CD4-positive, alpha-beta memory T cell (primary cell): ENCODE data around the gene GPC6. TPM values are rescaled to one million over a fixed set of nuclear protein-coding genes. Genes with fewer than 3 reads are reported as not detected.

Experiments
- CTCF ChIA-PET: fragments of 350-600 bp; sonication (Branson Sonifier 250); formaldehyde crosslinking; loops from one replicate; lab custom pipeline; 2021; ENCODE audit warnings: inconsistent platforms; ENCODE audit not compliant: partially characterized antibody; lab: Charles Lee
- POLR2A ChIA-PET: fragments of 350-600 bp; sonication (Branson Sonifier 250); formaldehyde crosslinking; loops from one replicate; lab custom pipeline; 2021; ENCODE audit not compliant: partially characterized antibody; lab: Charles Lee
- DNase-seq, 5 donors: peaks; one replicate each; pipeline versions ENCODE4 v3.0.0 to v3.0.0-alpha.2; 2020 to 2022; ENCODE audit warnings: mixed read lengths in 1 of 5
- H3K27ac ChIP-seq: one replicate; pipeline ENCODE4 v1.7.0; 2013; ENCODE audit warnings: low read depth, low read length
- H3K27me3 ChIP-seq: 2 replicates; pipeline ENCODE4 v1.7.0; 2013; ENCODE audit warnings: mild to moderate bottlenecking, low read length, moderate library complexity; ENCODE audit not compliant: insufficient read depth
- H3K36me3 ChIP-seq: 2 replicates; pipeline ENCODE4 v1.7.0; 2013; ENCODE audit warnings: mild to moderate bottlenecking, low read length, moderate library complexity; ENCODE audit not compliant: insufficient read depth
- H3K4me1 ChIP-seq: 2 replicates; pipeline ENCODE4 v1.7.0; 2013; ENCODE audit warnings: mild to moderate bottlenecking, low read length, moderate library complexity; ENCODE audit not compliant: insufficient read depth
- H3K4me3 ChIP-seq, 2 donors: one replicate each; pipeline ENCODE4 v1.7.0; 2013; ENCODE audit warnings: low read length in 2 of 2, mild to moderate bottlenecking in 1 of 2
- H3K9me3 ChIP-seq, 2 donors: one replicate each; pipeline ENCODE4 v1.7.0; 2013; ENCODE audit warnings: low read length in 2 of 2, control low read depth in 1 of 2; ENCODE audit not compliant: control insufficient read depth in 1 of 2
- H3K27ac Mint-ChIP-seq, 7 donors: one replicate each; pipeline ENCODE4 v1.8.0; 2020 to 2021; ENCODE audit warnings: mixed read lengths in 7 of 7, mild to moderate bottlenecking in 6 of 7, inconsistent platforms in 3 of 7, moderate library complexity in 3 of 7
- H3K27me3 Mint-ChIP-seq, 2 donors: one replicate each; pipeline ENCODE4 v1.8.0; 2020 to 2021; ENCODE audit warnings: mixed read lengths in 2 of 2
- H3K36me3 Mint-ChIP-seq, 2 donors: one replicate each; pipeline ENCODE4 v1.8.0; 2020 to 2021; ENCODE audit warnings: mixed read lengths in 2 of 2, inconsistent platforms in 1 of 2, mild to moderate bottlenecking in 1 of 2
- H3K4me1 Mint-ChIP-seq, 4 donors: one replicate each; pipeline ENCODE4 v1.8.0; 2020 to 2021; ENCODE audit warnings: mixed read lengths in 4 of 4, mild to moderate bottlenecking in 1 of 4
- H3K4me3 Mint-ChIP-seq, 8 donors: one replicate each; pipeline ENCODE4 v1.8.0; 2020 to 2021; ENCODE audit warnings: mixed read lengths in 8 of 8, mild to moderate bottlenecking in 7 of 8, moderate library complexity in 6 of 8, inconsistent platforms in 3 of 8
- H3K9me3 Mint-ChIP-seq, 8 donors: one replicate each; pipeline ENCODE4 v1.8.0; 2020 to 2021; ENCODE audit warnings: mixed read lengths in 8 of 8, mild to moderate bottlenecking in 5 of 8, inconsistent platforms in 3 of 8, moderate library complexity in 1 of 8
- intact Hi-C: fragments of 100-400 bp; cut with micrococcal nuclease; formaldehyde crosslinking; loops from one replicate; pipeline ENCODE4 v1.15.1; 2023
- polyA plus RNA-seq, 2 donors: library from polyadenylated mRNA; unstranded; fragments of 300-500 nt; fragmentation: Illumina TruSeq; gene quantifications; one replicate each; pipeline ENCODE4 v1.2.3, GENCODE V29; 2021
- total RNA-seq, 2 experiments: library from RNA; stranded (reverse); gene quantifications; one replicate each; pipeline ENCODE4 v1.2.3, GENCODE V29; 2021

GPC6 gene
- total and polyA plus RNA-seq, 4 experiments from 2014 or later, result not detected

DNA sequence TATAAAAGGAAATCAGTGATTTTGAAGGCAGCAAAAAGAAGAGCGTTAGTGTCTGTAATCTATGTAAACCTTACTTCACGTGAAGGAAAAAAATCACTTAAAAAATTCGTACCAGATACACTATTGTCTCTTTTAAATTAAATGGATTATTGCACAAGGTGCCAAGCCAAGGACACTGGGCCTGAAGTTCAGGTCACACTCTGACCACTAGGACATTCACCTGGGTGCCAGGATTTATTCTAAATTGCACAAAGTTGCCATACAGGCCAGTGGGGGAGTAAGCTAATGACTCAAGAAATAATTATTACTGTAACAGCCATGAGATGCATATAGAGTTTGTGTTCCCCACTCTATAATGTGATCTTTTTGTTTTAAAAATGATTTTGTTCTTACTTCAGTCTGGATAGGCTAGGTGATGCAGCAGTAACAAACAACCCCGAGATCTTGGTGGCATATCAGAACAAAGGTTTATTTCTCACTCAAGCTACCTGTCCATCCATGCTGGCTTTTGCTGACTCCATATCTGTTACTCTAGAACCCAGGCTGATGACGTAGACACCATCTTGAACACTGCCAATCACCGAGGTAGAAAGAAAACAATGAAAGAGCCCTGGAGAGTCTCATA lies 1000.8 kb downstream of the GPC6 start:
- H3K4me1 Mint-ChIP-seq, result no peaks in the 10 kb centered on the region
- H3K27ac ChIP-seq, result no peak overlapping the region
- intact Hi-C loops, result no loop called here
- no peak for DNase-seq
- no peaks in the 10 kb centered on the region for H3K36me3 ChIP-seq
- H3K4me1 ChIP-seq, result no peaks in the 10 kb centered on the region
- H3K9me3 Mint-ChIP-seq, result no peaks in the 10 kb centered on the region
- no peaks in the 10 kb centered on the region for H3K36me3 Mint-ChIP-seq
- H3K4me3 ChIP-seq, result no peak overlapping the region
- CTCF ChIA-PET, result no interaction called here
- no peaks in the 10 kb centered on the region for H3K9me3 ChIP-seq
- POLR2A ChIA-PET, result no interaction called here
- peaks cover 1 to 5% of the 10 kb centered on the region in 2 donors for H3K27me3 Mint-ChIP-seq
- no peaks in the 10 kb centered on the region for H3K27me3 ChIP-seq
- no peak overlapping the region for H3K27ac Mint-ChIP-seq
- H3K4me3 Mint-ChIP-seq, result no peak overlapping the region

DNA sequence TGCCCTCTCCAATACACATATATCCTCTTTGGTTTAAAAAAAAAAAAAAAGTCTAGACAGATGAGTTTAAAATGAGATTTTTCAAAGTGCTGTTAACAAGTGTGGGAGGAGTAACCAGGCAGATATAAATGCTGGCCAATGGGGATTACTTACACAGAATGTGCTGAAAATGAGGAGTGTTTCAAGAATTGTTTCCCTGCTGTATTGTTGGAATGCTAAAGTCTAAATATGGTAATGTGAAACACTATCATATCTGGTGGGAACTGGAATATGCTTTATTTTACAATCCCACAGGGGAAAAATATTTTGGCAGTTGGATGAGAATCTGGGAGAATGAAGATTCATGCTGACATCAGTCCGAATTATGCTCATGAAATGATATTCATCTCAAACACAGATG lies 1002.2 kb downstream of the GPC6 start:
- intact Hi-C loops, result no loop called here
- ChIA-PET CTCF (no interaction called here), POLR2A (no interaction called here)
- Histone ChIP-seq H3K27ac (no peak overlapping the region), H3K27me3 (no peaks in the 10 kb centered on the region), H3K4me3 (no peak overlapping the region), H3K9me3 (no peaks in the 10 kb centered on the region), H3K36me3 (no peaks in the 10 kb centered on the region), H3K4me1 (no peaks in the 10 kb centered on the region)
- H3K9me3 Mint-ChIP-seq, result no peaks in the 10 kb centered on the region
- H3K4me1 Mint-ChIP-seq, result no peaks in the 10 kb centered on the region
- H3K27me3 Mint-ChIP-seq, result peaks cover 0 to 1% of the 10 kb centered on the region in 2 donors
- H3K36me3 Mint-ChIP-seq, result no peaks in the 10 kb centered on the region
- no peak overlapping the region for H3K27ac Mint-ChIP-seq
- DNase-seq, result no peak
- H3K4me3 Mint-ChIP-seq, result no peak overlapping the region

DNA sequence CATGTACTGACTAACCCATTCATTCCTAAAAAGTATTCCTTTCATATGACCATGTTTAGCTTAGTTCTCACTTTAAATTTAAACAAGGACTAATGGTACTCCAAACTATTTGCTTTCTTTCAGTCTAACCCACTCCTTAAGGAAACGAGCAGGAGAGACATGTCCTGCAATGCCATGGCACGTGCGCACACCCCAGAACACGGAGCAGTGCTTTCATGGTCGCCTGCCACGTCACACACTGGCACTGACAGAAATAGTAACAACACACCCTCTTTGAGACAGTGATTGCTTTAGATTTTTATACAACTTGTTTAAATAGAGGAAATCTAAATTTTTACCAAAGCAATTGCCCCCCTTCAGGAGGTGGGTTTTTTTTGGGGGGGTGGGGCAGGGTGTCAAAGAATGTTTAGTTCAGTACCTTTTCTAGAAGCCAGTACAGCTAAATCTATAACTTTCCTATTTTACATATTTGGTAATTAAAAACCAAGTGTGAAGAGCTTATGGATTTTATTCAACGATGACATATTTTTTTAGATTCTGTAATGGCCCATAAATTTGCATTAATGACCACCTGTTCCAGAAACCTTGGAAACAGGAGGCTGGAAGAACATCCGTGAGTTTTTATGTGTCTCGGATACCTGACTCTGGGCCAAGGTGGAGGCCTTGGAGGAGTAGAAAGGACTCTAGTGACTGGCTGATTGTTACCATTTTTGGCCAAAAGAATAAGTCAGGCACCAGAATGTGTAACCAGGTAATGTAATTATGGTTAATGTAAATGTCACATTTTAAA lies 1005.7 kb downstream of the GPC6 start:
- CTCF ChIA-PET, result interaction anchor here (1.3 kb wide), 1 partner anchor 8 kb away, joined by 3 read pairs; no protein-coding TSS in a partner anchor
- Mint-ChIP-seq H3K36me3 (no peaks in the 10 kb centered on the region), H3K9me3 (no peaks in the 10 kb centered on the region), H3K4me3 (no peak overlapping the region), H3K27me3 (no peaks in the 10 kb centered on the region), H3K4me1 (peaks cover 6 to 13% (median 13%) of the 10 kb centered on the region in 4 donors), H3K27ac (no peak overlapping the region)
- no peaks in the 10 kb centered on the region for H3K9me3 ChIP-seq
- no peak overlapping the region for H3K4me3 ChIP-seq
- no peaks in the 10 kb centered on the region for H3K27me3 ChIP-seq
- DNase-seq, result no peak
- POLR2A ChIA-PET, result no interaction called here
- intact Hi-C loops, result no loop called here
- no peak overlapping the region for H3K27ac ChIP-seq
- no peaks in the 10 kb centered on the region for H3K36me3 ChIP-seq
- H3K4me1 ChIP-seq, result peaks cover 9% of the 10 kb centered on the region

GRCh38 chr13:94232956-94233355 lies 1006.3 kb downstream of the GPC6 start:
- intact Hi-C loops, result no loop called here
- CTCF ChIA-PET, result no interaction called here
- Histone ChIP-seq H3K4me3 (no peak overlapping the region), H3K36me3 (no peaks in the 10 kb centered on the region), H3K27me3 (no peaks in the 10 kb centered on the region), H3K27ac (no peak overlapping the region), H3K9me3 (no peaks in the 10 kb centered on the region), H3K4me1 (peaks cover 11% of the 10 kb centered on the region)
- Mint-ChIP-seq H3K9me3 (no peaks in the 10 kb centered on the region), H3K27ac (no peak overlapping the region), H3K36me3 (no peaks in the 10 kb centered on the region), H3K4me3 (no peak overlapping the region), H3K27me3 (no peaks in the 10 kb centered on the region), H3K4me1 (peaks cover 6 to 19% (median 18%) of the 10 kb centered on the region in 4 donors)
- POLR2A ChIA-PET, result no interaction called here
- no peak for DNase-seq

GRCh38 chr13:94233401-94233800 lies 1006.8 kb downstream of the GPC6 start:
- ChIA-PET CTCF (no interaction called here), POLR2A (no interaction called here)
- H3K27ac Mint-ChIP-seq, result no peak overlapping the region
- no peaks in the 10 kb centered on the region for H3K36me3 Mint-ChIP-seq
- DNase-seq, result no peak
- H3K9me3 ChIP-seq, result no peaks in the 10 kb centered on the region
- H3K36me3 ChIP-seq, result no peaks in the 10 kb centered on the region
- intact Hi-C loops, result no loop called here
- peaks cover 12% of the 10 kb centered on the region for H3K4me1 ChIP-seq
- no peak overlapping the region for H3K4me3 Mint-ChIP-seq
- peaks cover 6 to 23% (median 22%) of the 10 kb centered on the region in 4 donors for H3K4me1 Mint-ChIP-seq
- H3K4me3 ChIP-seq, result no peak overlapping the region
- H3K27me3 Mint-ChIP-seq, result no peaks in the 10 kb centered on the region
- no peaks in the 10 kb centered on the region for H3K9me3 Mint-ChIP-seq
- H3K27ac ChIP-seq, result no peak overlapping the region
- H3K27me3 ChIP-seq, result no peaks in the 10 kb centered on the region

DNA sequence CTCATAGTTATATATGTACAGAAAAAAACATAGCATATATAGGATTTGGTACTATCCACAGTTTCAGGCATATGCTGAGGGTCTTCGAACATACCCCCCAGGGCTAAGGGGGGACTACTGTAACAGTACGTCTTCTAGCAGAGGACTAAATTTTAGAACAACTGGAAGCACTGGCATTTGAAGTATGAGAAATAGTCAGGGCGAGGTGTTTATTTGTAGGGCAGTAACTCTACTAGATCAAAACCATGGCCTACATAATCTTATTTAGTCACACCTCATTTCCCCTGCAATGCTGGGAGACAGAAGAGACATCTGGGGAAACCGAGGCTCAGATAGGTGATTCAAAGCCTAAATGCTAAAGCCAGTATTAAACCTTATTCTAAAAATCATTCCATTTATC lies 1007.2 kb downstream of the GPC6 start:
- H3K27me3 ChIP-seq, result no peaks in the 10 kb centered on the region
- no peak overlapping the region for H3K27ac Mint-ChIP-seq
- H3K36me3 ChIP-seq, result no peaks in the 10 kb centered on the region
- no peaks in the 10 kb centered on the region for H3K36me3 Mint-ChIP-seq
- H3K4me3 Mint-ChIP-seq, result no peak overlapping the region
- intact Hi-C loops, result no loop called here
- no peak overlapping the region for H3K4me3 ChIP-seq
- H3K27ac ChIP-seq, result no peak overlapping the region
- H3K4me1 Mint-ChIP-seq, result peaks cover 11 to 27% (median 26%) of the 10 kb centered on the region in 4 donors
- no peak for DNase-seq
- ChIA-PET CTCF (no interaction called here), POLR2A (no interaction called here)
- H3K9me3 ChIP-seq, result no peaks in the 10 kb centered on the region
- peaks cover 0 to 2% (median 0%) of the 10 kb centered on the region in 8 donors for H3K9me3 Mint-ChIP-seq
- no peaks in the 10 kb centered on the region for H3K27me3 Mint-ChIP-seq
- H3K4me1 ChIP-seq, result peaks cover 16% of the 10 kb centered on the region

DNA sequence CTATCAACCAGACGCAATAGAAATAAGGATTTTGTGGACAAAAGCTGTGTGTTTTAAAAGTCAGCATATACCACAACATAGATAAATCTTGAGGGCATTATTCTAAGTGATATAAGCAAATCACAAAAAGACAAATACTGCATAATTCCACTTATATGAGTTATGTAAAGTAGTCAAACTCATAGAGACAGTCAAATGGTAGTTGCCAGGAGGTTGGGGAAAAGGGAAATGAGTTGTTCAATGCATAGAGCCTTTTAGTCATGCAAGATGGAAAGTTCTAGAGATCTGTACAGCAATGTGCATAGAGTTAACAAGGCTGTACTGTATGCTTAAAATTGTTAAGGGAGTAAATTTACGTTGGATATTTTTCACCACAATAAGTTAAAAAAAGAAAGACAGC lies 1008.1 kb downstream of the GPC6 start:
- Histone ChIP-seq H3K4me1 (peaks cover 23% of the 10 kb centered on the region), H3K9me3 (no peaks in the 10 kb centered on the region), H3K4me3 (no peak overlapping the region), H3K36me3 (no peaks in the 10 kb centered on the region), H3K27me3 (no peaks in the 10 kb centered on the region), H3K27ac (no peak overlapping the region)
- Mint-ChIP-seq H3K27ac (no peak overlapping the region), H3K4me1 (peaks cover 18 to 36% (median 32%) of the 10 kb centered on the region in 4 donors), H3K4me3 (no peak overlapping the region), H3K27me3 (no peaks in the 10 kb centered on the region), H3K9me3 (peaks cover 0 to 2% (median 0%) of the 10 kb centered on the region in 8 donors), H3K36me3 (no peaks in the 10 kb centered on the region)
- CTCF ChIA-PET, result no interaction called here
- no peak for DNase-seq
- POLR2A ChIA-PET, result no interaction called here
- intact Hi-C loops, result no loop called here
